GM18873 (cell line): ENCODE measurements around the gene FOXRED2.
"Not testable (repeated sequence)": the region's sequence is repeated elsewhere in the genome, so short reads cannot be mapped to it uniquely, and the experiment has no call there.

Source experiments
- ATAC-seq: cut with Tn5 transposase; IDR thresholded peaks from one replicate; pipeline ENCODE4 v1.9.1; 2021; ENCODE audit warnings: mild to moderate bottlenecking, moderate library complexity, moderate number of reproducible peaks; ENCODE audit not compliant: unreplicated experiment, low FRiP score

The FOXRED2 gene

DNA sequence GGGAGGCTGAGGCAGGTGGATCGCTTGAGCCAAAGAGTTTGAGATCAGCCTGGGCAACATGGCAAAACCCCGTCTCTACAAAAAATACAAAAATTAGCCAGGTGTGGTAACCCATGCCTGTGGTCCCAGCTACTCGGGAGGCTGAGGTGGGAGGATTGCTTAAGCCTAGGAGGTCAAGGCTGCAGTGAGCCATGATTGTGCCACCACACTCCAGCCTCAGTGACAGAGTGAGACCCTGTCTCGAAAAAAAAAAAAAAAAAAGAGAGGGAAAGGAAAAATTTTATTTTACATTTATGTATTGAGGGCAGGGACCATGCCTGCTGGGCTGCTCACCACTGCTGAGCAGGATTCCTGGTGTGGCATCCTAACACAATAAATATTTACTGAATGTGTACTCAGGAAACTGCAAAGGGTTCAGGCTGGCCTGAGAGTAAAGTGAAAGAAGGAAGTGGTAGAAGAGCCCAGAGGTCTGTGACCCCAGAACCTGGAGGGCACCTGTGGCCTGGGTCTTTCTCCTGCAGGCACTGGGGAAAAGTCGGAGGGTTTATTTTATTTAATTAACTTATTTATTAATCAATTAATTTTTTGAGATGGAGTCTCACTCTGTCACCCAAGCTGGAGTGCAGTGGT lies 53.7 kb downstream of the FOXRED2 start:
- ATAC-seq, result not testable (repeated sequence)

DNA sequence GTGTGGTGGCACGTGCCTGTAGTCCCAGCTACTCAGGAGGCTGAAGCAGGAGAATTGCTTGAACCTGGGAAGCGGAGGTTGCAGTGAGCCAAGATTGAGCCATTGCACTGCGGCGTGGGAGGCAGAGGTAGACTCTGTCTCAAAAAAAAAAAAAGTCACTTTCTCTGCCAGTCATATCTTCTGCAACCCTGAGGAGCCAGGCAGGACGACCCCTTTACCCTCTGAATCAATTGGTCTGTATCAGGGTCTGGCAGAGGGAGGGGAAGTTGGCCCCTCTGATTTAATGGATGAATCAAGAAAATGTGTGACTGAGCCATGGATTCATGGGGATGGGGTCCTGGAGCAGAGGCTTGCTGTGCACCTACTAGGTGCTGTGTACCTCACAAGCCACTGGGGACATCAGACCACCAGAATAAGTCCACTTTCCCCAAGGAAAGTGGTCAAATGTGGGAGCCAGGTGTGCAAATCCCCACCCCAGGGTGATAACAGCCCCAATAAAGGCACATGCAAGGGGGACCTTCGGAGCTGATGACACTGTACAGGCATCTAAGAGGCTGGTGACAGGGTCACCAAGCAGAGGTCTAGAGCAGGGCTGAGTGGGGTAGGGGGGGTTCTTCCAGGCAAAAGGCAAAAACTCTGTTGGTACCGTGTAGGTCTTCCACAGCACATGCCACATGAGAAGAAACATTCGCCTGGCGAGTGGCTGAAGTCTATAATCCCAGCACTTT lies 54.4 kb downstream of the FOXRED2 start:
- ATAC-seq, result no peak

DNA sequence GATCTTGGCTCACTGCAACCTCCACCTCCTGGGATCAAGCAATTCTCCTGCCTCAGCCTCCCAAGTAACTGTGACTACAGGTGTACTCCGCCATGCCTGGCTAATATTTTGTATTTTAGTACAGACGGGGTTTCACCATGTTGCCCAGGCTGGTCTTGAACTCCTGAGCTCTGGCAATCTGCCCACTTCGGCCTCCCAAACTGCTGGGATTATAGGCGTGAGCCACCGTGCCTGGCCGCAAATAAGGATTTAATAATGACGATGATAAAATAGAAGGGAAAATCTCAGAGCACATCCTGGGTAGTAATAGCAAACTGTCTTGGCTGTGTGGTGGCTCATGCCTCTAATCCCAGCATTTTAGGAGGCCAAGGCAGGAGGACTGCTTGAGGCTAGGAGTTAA lies 55.9 kb downstream of the FOXRED2 start:
- ATAC-seq, result not testable (repeated sequence)

DNA sequence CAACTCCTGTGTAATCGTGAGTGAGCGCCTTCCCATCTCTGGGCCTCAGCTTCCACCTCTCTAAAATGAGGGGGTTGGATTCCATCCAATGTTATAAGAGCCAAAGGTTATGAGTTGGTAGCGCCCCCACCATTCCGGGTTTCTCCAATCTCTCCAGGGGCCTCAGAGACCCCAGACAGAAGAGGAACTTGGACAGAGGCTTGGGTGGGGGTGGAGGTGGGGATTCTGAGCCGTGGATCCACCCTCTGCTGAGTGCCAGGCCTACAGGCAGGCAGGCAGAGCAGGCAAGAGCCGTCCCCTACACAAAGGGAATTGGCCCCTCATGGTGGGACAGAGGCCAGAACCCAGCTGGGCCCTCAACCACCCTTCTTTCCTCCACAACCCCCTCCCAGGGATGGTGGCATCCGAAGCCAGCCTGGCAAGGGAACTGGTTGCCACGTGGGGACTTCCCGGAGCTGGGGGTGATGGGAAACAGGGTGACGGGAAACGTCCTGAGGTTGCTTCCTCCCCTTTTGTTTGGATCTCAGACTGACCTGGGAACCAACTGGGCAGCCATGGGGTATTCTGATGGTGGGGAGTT lies 57.2 kb downstream of the FOXRED2 start:
- no peak for ATAC-seq

DNA sequence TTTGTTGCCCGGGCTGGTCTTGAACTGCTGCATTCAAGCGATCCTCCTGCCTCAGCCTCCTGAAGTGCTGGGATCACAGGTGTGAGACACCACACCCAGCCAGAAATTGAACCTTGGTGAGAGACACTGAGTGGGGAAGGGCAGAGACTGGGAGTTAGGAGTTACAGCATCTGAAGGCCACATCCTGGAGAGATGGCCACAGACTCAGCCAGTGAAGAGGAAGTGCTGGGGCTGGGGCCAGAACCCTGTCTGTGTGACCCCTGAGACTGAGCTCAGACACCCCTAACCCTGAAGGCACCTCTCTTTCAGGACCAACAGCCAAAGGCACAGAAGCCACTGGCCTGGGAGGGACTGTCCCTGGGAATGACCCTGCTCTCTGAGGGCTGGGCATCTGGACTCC lies 59.2 kb downstream of the FOXRED2 start:
- ATAC-seq, result no peak

DNA sequence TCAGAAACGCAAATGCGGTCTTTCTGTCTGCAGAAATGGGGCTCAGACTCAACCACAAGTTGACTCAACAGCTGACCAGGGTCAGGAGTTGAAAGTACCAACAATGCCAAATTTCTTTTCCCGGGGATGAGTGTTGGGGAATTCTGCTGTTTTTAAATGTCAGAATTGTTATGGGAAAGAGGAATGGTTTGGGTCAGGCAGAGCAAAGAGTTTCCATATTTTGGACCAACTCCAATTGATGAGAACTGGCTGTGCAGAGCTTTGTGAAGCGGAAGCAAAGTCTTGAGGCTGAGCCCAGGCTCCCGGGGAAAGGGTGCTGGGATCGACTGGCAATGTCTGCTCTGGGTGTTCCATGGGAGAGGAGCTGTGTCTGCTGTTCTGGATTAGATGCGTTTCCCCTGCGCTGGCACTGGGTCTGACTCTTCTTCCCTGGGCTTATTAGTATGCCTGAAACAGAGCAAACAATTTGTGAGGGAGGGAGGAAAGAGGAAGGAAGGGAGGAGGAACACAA lies 61.6 kb downstream of the FOXRED2 start:
- ATAC-seq, result no peak

DNA sequence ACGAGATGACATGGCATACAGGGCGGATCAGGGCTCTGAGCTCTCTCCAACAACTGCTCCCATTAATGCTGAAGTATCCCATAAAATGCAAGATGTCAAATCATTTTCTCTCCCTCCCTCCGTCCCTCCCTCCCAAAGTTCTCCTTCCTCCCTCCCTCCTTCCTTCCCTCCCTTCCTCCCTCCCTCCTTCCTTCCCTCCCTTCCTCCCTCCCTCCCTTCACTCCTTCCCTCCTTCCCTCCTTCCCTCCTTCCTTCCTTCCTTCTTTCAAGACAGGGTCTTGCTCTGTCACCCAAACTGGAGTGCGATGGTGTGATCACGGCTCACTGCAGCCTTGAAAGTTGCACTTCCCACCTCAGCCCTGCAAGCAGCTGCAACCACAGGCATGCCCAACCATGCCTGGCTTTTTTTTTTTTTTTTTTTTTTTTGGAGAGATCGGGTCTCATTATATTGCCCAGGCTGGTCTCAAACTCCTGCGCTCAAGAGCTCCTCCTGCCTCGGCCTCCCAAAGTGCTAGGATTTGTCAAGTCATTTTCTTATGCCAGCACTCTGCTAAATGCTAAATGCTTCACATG lies 63.6 kb downstream of the FOXRED2 start:
- ATAC-seq, result no peak

DNA sequence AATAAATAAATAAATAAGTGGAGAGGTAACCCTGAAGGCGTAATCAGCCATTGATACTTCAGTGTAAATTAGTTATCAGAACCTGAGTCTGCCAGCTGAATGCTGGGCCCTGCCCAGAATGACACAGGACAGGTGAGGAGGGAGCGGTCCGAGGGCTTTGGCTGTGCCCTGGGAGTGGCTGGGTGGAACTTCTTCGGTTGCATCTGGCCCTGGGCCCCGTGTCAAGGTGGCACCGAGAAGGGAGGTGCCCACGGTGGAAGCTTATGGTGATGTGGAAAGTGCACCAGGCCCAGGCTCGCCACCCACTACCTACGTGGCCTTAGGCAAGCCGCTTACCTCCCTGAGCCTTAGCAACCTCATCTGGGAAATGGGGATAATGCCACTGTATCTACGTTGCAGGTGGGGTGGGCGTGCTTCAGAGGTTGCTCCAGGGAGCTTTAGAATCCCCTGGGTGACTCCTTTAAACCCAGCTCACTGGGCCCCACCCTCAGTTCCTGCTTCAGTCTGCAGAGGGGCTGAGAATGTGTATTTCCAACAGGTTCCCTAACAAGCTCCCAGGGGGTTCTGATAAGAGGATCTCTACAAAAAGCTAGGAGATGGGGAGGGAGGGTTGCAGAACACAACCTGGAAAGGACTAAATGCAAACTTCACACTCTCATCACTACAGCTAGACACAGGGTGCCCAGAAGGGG lies 64.2 kb downstream of the FOXRED2 start:
- ATAC-seq, result no peak

DNA sequence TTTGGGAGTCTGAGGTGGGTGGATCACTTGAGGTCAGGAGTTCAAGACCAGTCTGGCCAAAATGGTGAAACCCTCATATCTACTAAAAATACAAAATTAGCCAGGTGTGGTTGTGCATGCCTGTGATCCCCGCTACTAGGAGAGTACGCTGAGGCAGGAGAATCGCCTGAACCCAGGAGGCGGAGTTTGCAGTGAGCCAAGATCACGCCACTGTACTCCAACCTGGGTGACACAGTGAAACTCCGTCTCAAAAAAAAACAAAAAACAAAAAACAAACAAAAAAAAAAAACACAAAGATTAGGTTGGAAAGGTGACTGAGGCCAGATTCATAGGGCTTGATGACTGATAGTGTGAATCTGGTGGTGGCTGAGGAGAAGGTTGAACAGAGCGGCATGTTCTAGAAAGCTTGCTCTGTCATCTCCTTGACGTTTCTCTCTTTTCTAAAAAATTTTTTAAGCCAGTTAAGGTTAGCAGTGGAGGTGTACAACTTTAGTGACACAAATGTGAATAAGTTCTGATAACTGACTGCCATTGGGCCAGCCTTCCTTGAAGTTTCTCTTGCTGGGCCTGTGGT lies 66.3 kb downstream of the FOXRED2 start:
- ATAC-seq, result no peak

DNA sequence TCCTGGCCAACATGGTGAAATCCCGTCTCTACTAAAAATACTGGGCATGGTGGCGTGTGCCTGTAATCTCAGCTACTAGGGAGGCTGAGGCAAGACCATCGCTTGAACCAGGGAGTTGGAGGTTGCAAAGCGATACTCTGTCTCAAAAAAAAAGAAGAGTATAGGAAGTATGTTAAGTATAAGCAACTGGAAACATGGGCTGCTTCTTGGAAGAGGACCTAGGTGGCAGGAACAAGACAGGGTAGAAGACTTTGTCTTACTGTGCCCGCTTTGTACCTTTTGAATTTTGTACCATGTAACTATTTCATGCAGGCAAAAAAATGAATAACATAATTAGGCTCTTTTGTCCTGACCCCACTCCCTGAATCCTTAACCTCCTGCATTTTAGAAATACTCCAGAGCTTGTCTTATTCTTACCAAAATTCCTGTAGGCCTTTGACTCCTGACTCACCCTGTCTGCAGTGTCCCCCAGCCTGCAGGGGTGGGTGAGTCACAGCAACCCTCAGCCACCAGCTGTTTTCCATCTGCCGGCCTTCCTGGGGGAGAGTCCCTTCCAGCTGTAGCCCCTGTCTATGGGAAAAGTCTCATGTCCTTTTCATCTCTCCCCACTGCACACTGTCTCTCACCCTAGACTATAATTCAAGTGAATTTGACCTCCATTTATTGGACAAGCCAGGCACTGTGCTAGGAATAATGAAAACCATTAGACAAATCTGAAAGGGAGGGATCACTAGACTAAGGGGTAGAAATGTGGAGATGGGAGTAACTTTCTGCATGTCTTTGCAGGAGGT lies 67.2 kb downstream of the FOXRED2 start:
- ATAC-seq, result no peak
